ENCODE results near the gene AMN.

DNA sequence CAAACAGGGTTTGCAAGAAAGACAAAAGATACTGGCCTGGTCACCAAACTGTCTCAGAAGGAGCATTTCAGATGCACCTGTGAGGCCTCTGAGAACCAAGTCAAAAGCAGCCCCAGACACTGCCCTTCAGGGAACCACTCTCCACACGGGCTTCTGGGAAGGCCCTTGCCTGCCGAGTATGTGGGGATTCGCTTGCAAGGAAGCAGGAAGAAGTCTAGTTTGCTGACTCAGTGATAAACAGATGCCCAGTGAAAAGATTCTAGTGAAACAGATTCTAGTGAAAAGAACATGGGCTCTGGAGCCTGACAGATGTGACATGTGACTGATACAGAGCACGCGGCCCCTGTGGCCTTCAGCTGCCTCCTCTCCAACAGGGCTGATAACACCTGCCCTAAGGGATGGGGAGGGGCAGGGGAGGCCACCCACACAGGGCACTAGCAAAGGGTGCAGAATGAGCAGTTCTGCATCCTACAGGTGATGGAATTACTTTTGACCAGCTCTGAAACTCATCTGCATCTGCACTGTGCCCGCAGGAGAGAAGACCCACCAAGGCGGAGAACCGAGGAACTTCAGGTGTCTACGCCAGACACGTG lies 19.1 kb downstream of the AMN start:
- TF ChIP-seq EP300 (IDR thresholded peaks at IDR 0.05; ENCODE audit: low read length) (no peak), NR2C1 (IDR thresholded peaks at IDR 0.05) (no peak), NR2C1 (tag; IDR thresholded peaks at IDR 0.05) (no peak)
